HEK293 (cell line): ENCODE results near the gene CBX8.

Experiments used
- CTCF ChIA-PET: fragments of 350-600 bp; formaldehyde crosslinking; extraction: SDS; loops from one replicate; lab custom pipeline; 2021; ENCODE audit warnings: antibody characterized with exemption; lab: Yijun Ruan, JAX
- POLR2A ChIA-PET: fragments of 300-600 bp; formaldehyde crosslinking; extraction: SDS; loops from one replicate; lab custom pipeline; 2020; ENCODE audit warnings: antibody characterized with exemption, inconsistent platforms; lab: Yijun Ruan, JAX
- H3K27ac ChIP-seq: fragments of 200-500 bp; sonication (Bioruptor generic); 2 replicates; pipeline ENCODE4 v1.5.1; 2014; ENCODE audit warnings: low read depth, low read length, control low read depth, inconsistent platforms; ENCODE audit errors: extremely low read depth
- H3K36me3 ChIP-seq, 2 experiments: fragments of 200-500 bp in 1 of 2; sonication (Bioruptor generic) in 1 of 2; 1 replicate in 1 of 2; 2 replicates in 1 of 2; pipeline ENCODE4 v1.5.1; 2014 to 2017; ENCODE audit warnings: inconsistent platforms in 2 of 2, low read length in 2 of 2; ENCODE audit not compliant: control insufficient read depth in 2 of 2, insufficient read depth in 1 of 2
- H3K4me1 ChIP-seq: fragments of 200-500 bp; sonication (Bioruptor generic); 2 replicates; pipeline ENCODE4 v1.5.1; 2014; ENCODE audit warnings: mild to moderate bottlenecking, low read length, inconsistent platforms; ENCODE audit not compliant: control insufficient read depth, insufficient read depth
- H3K4me3 ChIP-seq: 2 replicates; pipeline ENCODE4 v1.5.1; 2011; ENCODE audit warnings: low read depth, mild to moderate bottlenecking, control low read depth, low read length, moderate library complexity
- H3K9me3 ChIP-seq: fragments of 200-500 bp; sonication (Bioruptor generic); 2 replicates; pipeline ENCODE4 v1.5.1; 2014; ENCODE audit warnings: low read depth, low read length, inconsistent platforms; ENCODE audit not compliant: control insufficient read depth, insufficient read depth
- HOXC10 ChIP-seq: sonication (generic); formaldehyde crosslinking; IDR thresholded peaks from 2 replicates; pipeline ENCODE4 v1.8.1; 2023; ENCODE audit warnings: mild to moderate bottlenecking, missing genetic modification reagents
- IKZF3 ChIP-seq: fragments of 450-650 bp; IDR thresholded peaks from 2 replicates; pipeline ENCODE4 v1.5.0; 2018; ENCODE audit warnings: missing biosample characterization, mild to moderate bottlenecking, missing genetic modification characterization, moderate library complexity
- INSM2 ChIP-seq: fragments of 450-650 bp; formaldehyde crosslinking; IDR thresholded peaks from 2 replicates; pipeline ENCODE4 v1.5.1; 2016; ENCODE audit warnings: missing biosample characterization, missing genetic modification characterization
- KLF1 ChIP-seq: fragments of 450-650 bp; formaldehyde crosslinking; IDR thresholded peaks from 2 replicates; pipeline ENCODE4 v1.5.1; 2016; ENCODE audit warnings: missing biosample characterization, missing genetic modification characterization
- KLF9 ChIP-seq: fragments of 450-650 bp; formaldehyde crosslinking; IDR thresholded peaks from 2 replicates; pipeline ENCODE4 v1.5.1; 2016; ENCODE audit warnings: missing biosample characterization, missing genetic modification characterization, low read depth
- MYNN ChIP-seq: fragments of 450-650 bp; formaldehyde crosslinking; IDR thresholded peaks from 2 replicates; pipeline ENCODE4 v1.5.1; 2016; ENCODE audit warnings: missing biosample characterization, missing genetic modification characterization, borderline replicate concordance
- MZF1 ChIP-seq: fragments of 450-650 bp; formaldehyde crosslinking; IDR thresholded peaks from 2 replicates; pipeline ENCODE4 v1.5.1; 2017; ENCODE audit warnings: missing biosample characterization, missing genetic modification characterization, borderline replicate concordance
- OSR2 ChIP-seq: fragments of 450-650 bp; formaldehyde crosslinking; IDR thresholded peaks from 2 replicates; pipeline ENCODE4 v1.5.1; 2016; ENCODE audit warnings: missing biosample characterization, missing genetic modification characterization
- PRDM6 ChIP-seq: fragments of 450-650 bp; formaldehyde crosslinking; IDR thresholded peaks from 2 replicates; pipeline ENCODE4 v1.5.1; 2017; ENCODE audit warnings: missing biosample characterization, missing genetic modification characterization
- REPIN1 ChIP-seq: fragments of 450-650 bp; formaldehyde crosslinking; IDR thresholded peaks from 2 replicates; pipeline ENCODE4 v1.5.1; 2017; ENCODE audit warnings: missing biosample characterization, missing genetic modification characterization, low read depth
- SP2 ChIP-seq: fragments of 450-650 bp; formaldehyde crosslinking; IDR thresholded peaks from 2 replicates; pipeline ENCODE4 v1.5.1; 2016; ENCODE audit warnings: missing biosample characterization, missing genetic modification characterization
- SP7 ChIP-seq: fragments of 450-650 bp; formaldehyde crosslinking; IDR thresholded peaks from 2 replicates; pipeline ENCODE4 v1.5.1; 2016; ENCODE audit warnings: missing biosample characterization, missing genetic modification characterization
- ZBTB17 ChIP-seq: fragments of 450-650 bp; formaldehyde crosslinking; IDR thresholded peaks from 2 replicates; pipeline ENCODE4 v1.5.1; 2016; ENCODE audit warnings: missing biosample characterization, missing genetic modification characterization
- ZBTB20 ChIP-seq: fragments of 450-650 bp; formaldehyde crosslinking; IDR thresholded peaks from 2 replicates; pipeline ENCODE4 v1.5.1; 2016; ENCODE audit warnings: missing biosample characterization, missing genetic modification characterization
- ZBTB49 ChIP-seq: fragments of 450-650 bp; formaldehyde crosslinking; IDR thresholded peaks from 2 replicates; pipeline ENCODE4 v1.5.1; 2016; ENCODE audit warnings: missing biosample characterization, missing genetic modification characterization, low read depth
- ZFP69B ChIP-seq: fragments of 450-650 bp; formaldehyde crosslinking; IDR thresholded peaks from 2 replicates; pipeline ENCODE4 v1.5.1; 2016; ENCODE audit warnings: missing biosample characterization, missing genetic modification characterization
- ZIC2 ChIP-seq: fragments of 450-650 bp; formaldehyde crosslinking; IDR thresholded peaks from 2 replicates; pipeline ENCODE4 v1.5.1; 2016; ENCODE audit warnings: missing biosample characterization, missing genetic modification characterization
- ZNF133 ChIP-seq: fragments of 450-650 bp; formaldehyde crosslinking; IDR thresholded peaks from 2 replicates; pipeline ENCODE4 v1.5.1; 2016; ENCODE audit warnings: missing biosample characterization, missing genetic modification characterization
- ZNF155 ChIP-seq: fragments of 450-650 bp; formaldehyde crosslinking; IDR thresholded peaks from 2 replicates; pipeline ENCODE4 v1.5.1; 2016; ENCODE audit warnings: missing biosample characterization, missing genetic modification characterization
- ZNF16 ChIP-seq: fragments of 450-650 bp; formaldehyde crosslinking; IDR thresholded peaks from 2 replicates; pipeline ENCODE4 v1.5.1; 2016; ENCODE audit warnings: low read depth, missing biosample characterization, missing genetic modification characterization
- ZNF174 ChIP-seq: fragments of 450-650 bp; formaldehyde crosslinking; IDR thresholded peaks from 2 replicates; pipeline ENCODE4 v1.5.0; 2017; ENCODE audit warnings: missing biosample characterization, mild to moderate bottlenecking, missing genetic modification characterization
- ZNF350 ChIP-seq: fragments of 450-650 bp; formaldehyde crosslinking; IDR thresholded peaks from 2 replicates; pipeline ENCODE4 v1.5.0; 2017; ENCODE audit warnings: missing biosample characterization, mild to moderate bottlenecking, missing genetic modification characterization
- ZNF366 ChIP-seq: fragments of 450-650 bp; formaldehyde crosslinking; conservative IDR thresholded peaks from 2 replicates; pipeline ENCODE4 v1.5.1; 2016; ENCODE audit warnings: missing biosample characterization, missing genetic modification characterization
- ZNF423 ChIP-seq: fragments of 450-650 bp; formaldehyde crosslinking; IDR thresholded peaks from 2 replicates; pipeline ENCODE4 v1.5.1; 2016; ENCODE audit warnings: missing biosample characterization, missing genetic modification characterization
- ZNF48 ChIP-seq: fragments of 450-650 bp; formaldehyde crosslinking; IDR thresholded peaks from 2 replicates; pipeline ENCODE4 v1.5.1; 2016; ENCODE audit warnings: missing biosample characterization, missing genetic modification characterization
- ZNF529 ChIP-seq: fragments of 450-650 bp; formaldehyde crosslinking; IDR thresholded peaks from 2 replicates; pipeline ENCODE4 v1.5.1; 2017; ENCODE audit warnings: missing genetic modification characterization, missing biosample characterization; ENCODE audit not compliant: insufficient replicate concordance
- ZNF560 ChIP-seq: fragments of 450-650 bp; formaldehyde crosslinking; IDR thresholded peaks from 2 replicates; pipeline ENCODE4 v1.5.1; 2017; ENCODE audit warnings: missing biosample characterization, missing genetic modification characterization, borderline replicate concordance
- ZNF692 ChIP-seq: fragments of 450-650 bp; formaldehyde crosslinking; IDR thresholded peaks from 2 replicates; pipeline ENCODE4 v1.5.1; 2016; ENCODE audit warnings: missing biosample characterization, missing genetic modification characterization
- ZNF707 ChIP-seq: fragments of 450-650 bp; formaldehyde crosslinking; IDR thresholded peaks from 2 replicates; pipeline ENCODE4 v1.5.1; 2016; ENCODE audit warnings: missing biosample characterization, missing genetic modification characterization
- ZNF837 ChIP-seq: fragments of 450-650 bp; formaldehyde crosslinking; IDR thresholded peaks from 2 replicates; pipeline ENCODE4 v1.5.1; 2016; ENCODE audit warnings: missing biosample characterization, missing genetic modification characterization
- ZSCAN23 ChIP-seq: fragments of 450-650 bp; formaldehyde crosslinking; IDR thresholded peaks from 2 replicates; pipeline ENCODE4 v1.5.1; 2016; ENCODE audit warnings: missing biosample characterization, missing genetic modification characterization

CBX8 gene

GRCh38 chr17:79779084-79779529 lies 17.8 kb downstream of the CBX8 start (continued):
- TF ChIP-seq INSM2 (tag by site-specific recombination) = 0 out of 2 replicates have a peak, but pooled peaks have one; percentile 18
- TF ChIP-seq OSR2 (tag by site-specific recombination) = no peak; the same call in 1 of the 2 replicates
- peak; percentile 87 for TF ChIP-seq SP7 (tag by site-specific recombination)
- TF ChIP-seq ZBTB49 (tag by site-specific recombination) = no peak
- no peak; the same call in 1 of the 2 replicates for TF ChIP-seq REPIN1 (tag by site-specific recombination)
- no peak for TF ChIP-seq KLF9 (tag by site-specific recombination)
- TF ChIP-seq ZNF837 = no peak
- no peak for TF ChIP-seq HOXC10 (CRISPR knock-in tag)
- TF ChIP-seq ZSCAN23 (tag by site-specific recombination) = 0 out of 2 replicates have a peak, but pooled peaks have one; percentile 20
- no peak for TF ChIP-seq ZFP69B (tag by site-specific recombination)
- no peak for TF ChIP-seq ZNF560 (tag by site-specific recombination)
- peak; percentile 80 for TF ChIP-seq ZIC2 (tag by site-specific recombination)
- no peak for TF ChIP-seq ZNF350 (tag by site-specific recombination)
- TF ChIP-seq SP2 (tag by site-specific recombination) = 0 out of 2 replicates have a peak, but pooled peaks have one; percentile 15
- TF ChIP-seq ZNF366 (tag by site-specific recombination) = peak; percentile 5; the same call in 1 of the 2 replicates
- 0 out of 2 replicates have a peak, but pooled peaks have one; percentile 6 for TF ChIP-seq KLF1 (tag by site-specific recombination)
- TF ChIP-seq ZNF48 (tag by site-specific recombination) = no peak
- TF ChIP-seq ZBTB20 (tag by site-specific recombination) = 0 out of 2 replicates have a peak, but pooled peaks have one; percentile 35
- TF ChIP-seq, all 188 proteins: peak for 20

GRCh38 chr17:79778504-79779083 lies 18.3 kb downstream of the CBX8 start:
- ChIA-PET POLR2A (interaction anchor here (0.8 to 2.3 kb wide), 6 partner anchors 9 to 60 kb away, joined by 3 to 17 read pairs (median 4); partner anchors contain the start of genes CBX4 and CBX8), CTCF (interaction anchor here (0.6 to 2.7 kb wide), 10 partner anchors 9 to 146 kb away, joined by 3 to 11 read pairs (median 5); no protein-coding TSS in a partner anchor)
- no peaks in the 10 kb centered on the region for H3K9me3 ChIP-seq
- H3K4me3 ChIP-seq = peak overlapping the region; percentile 67
- H3K27ac ChIP-seq = peak overlapping the region; percentile 85
- H3K36me3 ChIP-seq = peaks cover 14 to 43% of the 10 kb centered on the region in 2 experiments; a peak in 2 of 3 replicates
- H3K4me1 ChIP-seq = peaks cover 21% of the 10 kb centered on the region
- TF ChIP-seq ZNF692 = peak; percentile 7; the same call in 1 of the 2 replicates
- no peak for TF ChIP-seq ZNF133 (tag by site-specific recombination)
- TF ChIP-seq ZNF529 (tag by site-specific recombination) = no peak
- TF ChIP-seq IKZF3 = peak; percentile 8; the same call in 1 of the 2 replicates
- no peak for TF ChIP-seq ZNF707 (tag by site-specific recombination)
- TF ChIP-seq MZF1 = no peak
- no peak for TF ChIP-seq ZNF16 (tag by site-specific recombination)
- TF ChIP-seq ZBTB17 (tag by site-specific recombination) = no peak
- peak; percentile 47; the same call in 1 of the 2 replicates for TF ChIP-seq ZNF423 (tag by site-specific recombination)
- no peak for TF ChIP-seq MYNN (tag by site-specific recombination)
- TF ChIP-seq ZNF155 (tag by site-specific recombination) = no peak
- no peak for TF ChIP-seq ZNF174 (tag by site-specific recombination)
- no peak for TF ChIP-seq PRDM6 (tag by site-specific recombination)
